H1 (cell line): ENCODE results near the gene SLC39A2. TPM values are rescaled to one million over a fixed set of nuclear protein-coding genes. Genes with fewer than 3 reads are reported as not detected.

Experiments
- CTCF ChIA-PET: fragments of 300-600 bp; sonication (Branson Sonifier 250); formaldehyde crosslinking; loops from one replicate; lab custom pipeline; 2021; ENCODE audit not compliant: partially characterized antibody; lab: Charles Lee
- POLR2A ChIA-PET: fragments of 300-600 bp; sonication (Branson Sonifier 250); formaldehyde crosslinking; loops from one replicate; lab custom pipeline; 2021; ENCODE audit warnings: inconsistent platforms; ENCODE audit not compliant: partially characterized antibody; lab: Charles Lee
- DNase-seq, 2 experiments: peaks; one replicate each; pipeline versions ENCODE4 v3.0.0 to v3.0.0-alpha.2; 2010 to 2022; ENCODE audit warnings: low spot score in 2 of 2, low read depth in 1 of 2, mixed read lengths in 1 of 2
- FAIRE-seq: peaks from 2 replicates; lab custom pipeline; 2011; peaks lifted over from hg19 to GRCh38; lab: Jason Lieb, UNC
- H2AFZ ChIP-seq: 2 replicates; pipeline ENCODE4 v1.8.1; 2012; ENCODE audit warnings: low read length, inconsistent platforms
- H2AK5ac ChIP-seq: 2 replicates; pipeline ENCODE4 v1.6.1; 2013; ENCODE audit warnings: low read depth, low read length
- H2BK120ac ChIP-seq: replicated peaks from 2 replicates; pipeline ENCODE3; 2013; ENCODE audit warnings: low read depth, low read length, inconsistent platforms
- H2BK12ac ChIP-seq: 2 replicates; pipeline ENCODE4 v1.6.1; 2013; ENCODE audit warnings: low read depth, low read length
- H2BK15ac ChIP-seq: 2 replicates; pipeline ENCODE4 v1.6.1; 2013; ENCODE audit warnings: low read length
- H2BK20ac ChIP-seq: 2 replicates; pipeline ENCODE4 v1.6.1; 2013; ENCODE audit warnings: low read length
- H2BK5ac ChIP-seq: 2 replicates; pipeline ENCODE4 v1.6.1; 2013; ENCODE audit warnings: low read depth, low read length
- H3K14ac ChIP-seq: 2 replicates; pipeline ENCODE4 v1.6.1; 2013; ENCODE audit warnings: inconsistent platforms; ENCODE audit not compliant: insufficient read length
- H3K18ac ChIP-seq: 2 replicates; pipeline ENCODE4 v1.6.1; 2013; ENCODE audit warnings: low read length; ENCODE audit errors: extremely low read depth
- H3K23ac ChIP-seq: 2 replicates; pipeline ENCODE4 v1.6.1; 2013; ENCODE audit warnings: inconsistent platforms; ENCODE audit not compliant: insufficient read length
- H3K23me2 ChIP-seq: 2 replicates; pipeline ENCODE4 v1.6.1; 2013; ENCODE audit warnings: low read depth, low read length
- H3K27ac ChIP-seq: 2 replicates; pipeline ENCODE4 v1.6.1; 2011; ENCODE audit warnings: low read depth, low read length, inconsistent platforms
- H3K27me3 ChIP-seq, 4 experiments: replicated peaks in 1 of 4; 1 replicate in 1 of 4; 2 replicates in 3 of 4; pipeline versions ENCODE4 v1.6.1 to v1.8.1; 2011 to 2013; ENCODE audit warnings: low read length in 3 of 4, mild to moderate bottlenecking in 3 of 4, inconsistent platforms in 2 of 4, mixed read lengths in 2 of 4, moderate library complexity in 1 of 4; ENCODE audit not compliant: control insufficient read depth in 3 of 4, insufficient read depth in 3 of 4; ENCODE audit errors: extremely low read depth in 1 of 4
- H3K36me3 ChIP-seq, 4 experiments: 2 replicates each; pipeline versions ENCODE4 v1.6.1 to v1.8.1; 2011 to 2013; ENCODE audit warnings: mild to moderate bottlenecking in 4 of 4, low read length in 3 of 4, moderate library complexity in 2 of 4, control low read depth in 1 of 4, inconsistent platforms in 1 of 4; ENCODE audit not compliant: insufficient read depth in 4 of 4, control insufficient read depth in 2 of 4
- H3K4ac ChIP-seq: replicated peaks from 2 replicates; pipeline ENCODE3; 2013; ENCODE audit warnings: low read length, low read depth, mixed read lengths, inconsistent platforms; ENCODE audit not compliant: insufficient read length
- H3K4me1 ChIP-seq, 4 experiments: replicated peaks in 1 of 4; 1 replicate in 1 of 4; 2 replicates in 3 of 4; pipeline versions ENCODE4 v1.6.1 to v1.8.1; 2011 to 2013; ENCODE audit warnings: low read length in 3 of 4, inconsistent platforms in 2 of 4, mixed read lengths in 1 of 4; ENCODE audit not compliant: insufficient read depth in 4 of 4, control insufficient read depth in 3 of 4
- H3K4me2 ChIP-seq, 2 experiments: 2 replicates each; pipeline versions ENCODE4 v1.6.1 to v1.8.1; 2011 to 2013; ENCODE audit warnings: low read depth in 2 of 2, low read length in 2 of 2, control low read depth in 1 of 2, inconsistent platforms in 1 of 2, mild to moderate bottlenecking in 1 of 2; ENCODE audit not compliant: insufficient read depth in 1 of 2
- H3K4me3 ChIP-seq, 4 experiments: fragments of 200-600, 300-600 bp in 1 of 4; sonication (generic), shearing (Covaris generic), sonication (Bioruptor Twin) in 1 of 4; 2 replicates each; pipeline versions ENCODE4 v1.5.1 to v1.8.1; 2011 to 2016; ENCODE audit warnings: low read length in 4 of 4, low read depth in 3 of 4, control low read depth in 2 of 4, inconsistent platforms in 2 of 4, mild to moderate bottlenecking in 2 of 4, mixed read lengths in 1 of 4, moderate library complexity in 1 of 4; ENCODE audit not compliant: insufficient read depth in 2 of 4; ENCODE audit errors: extremely low read depth in 1 of 4
- H3K56ac ChIP-seq: replicated peaks from 2 replicates; pipeline ENCODE3; 2013; ENCODE audit warnings: low read depth, mild to moderate bottlenecking, mixed read lengths, low read length, inconsistent platforms; ENCODE audit not compliant: insufficient read length
- H3K79me1 ChIP-seq: 2 replicates; pipeline ENCODE4 v1.6.1; 2013; ENCODE audit warnings: low read depth, low read length, control low read depth
- H3K79me2 ChIP-seq, 2 experiments: 2 replicates each; pipeline versions ENCODE4 v1.6.1 to v1.8.1; 2012 to 2013; ENCODE audit warnings: low read length in 2 of 2, mild to moderate bottlenecking in 2 of 2, inconsistent platforms in 1 of 2; ENCODE audit not compliant: insufficient read depth in 2 of 2, control insufficient read depth in 1 of 2
- H3K9ac ChIP-seq, 4 experiments: replicated peaks in 1 of 4; 1 replicate in 1 of 4; 2 replicates in 3 of 4; pipeline versions ENCODE4 v1.6.1 to v1.8.1; 2011 to 2013; ENCODE audit warnings: low read depth in 3 of 4, low read length in 3 of 4, control low read depth in 2 of 4, mild to moderate bottlenecking in 2 of 4, moderate library complexity in 2 of 4, inconsistent platforms in 1 of 4; ENCODE audit errors: extremely low read depth in 1 of 4
- H3K9me3 ChIP-seq, 2 experiments: 2 replicates each; pipeline versions ENCODE4 v1.6.1 to v1.8.1; 2012 to 2013; ENCODE audit warnings: mild to moderate bottlenecking in 2 of 2, moderate library complexity in 2 of 2, control low read depth in 1 of 2, inconsistent platforms in 1 of 2, low read depth in 1 of 2, low read length in 1 of 2, mixed read lengths in 1 of 2; ENCODE audit not compliant: insufficient read depth in 2 of 2
- H4K20me1 ChIP-seq, 2 experiments: replicated peaks in 1 of 2; 2 replicates each; pipeline versions ENCODE3 to v1.8.1; 2011 to 2013; ENCODE audit warnings: inconsistent platforms in 2 of 2, low read length in 2 of 2, mild to moderate bottlenecking in 1 of 2; ENCODE audit not compliant: insufficient read depth in 2 of 2, control insufficient read depth in 1 of 2
- H4K5ac ChIP-seq: 2 replicates; pipeline ENCODE4 v1.6.1; 2013; ENCODE audit warnings: low read length, low read depth, mixed read lengths, inconsistent platforms; ENCODE audit not compliant: insufficient read length
- H4K8ac ChIP-seq: 2 replicates; pipeline ENCODE4 v1.8.0; 2013; ENCODE audit warnings: mild to moderate bottlenecking, moderate library complexity, low read length, inconsistent platforms; ENCODE audit not compliant: insufficient read depth; ENCODE audit errors: extremely low read depth
- H4K91ac ChIP-seq: replicated peaks from 2 replicates; pipeline ENCODE3; 2013; ENCODE audit warnings: low read length, mixed read lengths, inconsistent platforms; ENCODE audit not compliant: insufficient read length
- CHD2 ChIP-seq: IDR thresholded peaks from 2 replicates; pipeline ENCODE4 v1.6.1; 2012; ENCODE audit warnings: low read length, improper control_type of control experiment
- EGR1 ChIP-seq: IDR thresholded peaks from 2 replicates; pipeline ENCODE4 v1.6.1; 2011; ENCODE audit warnings: low read depth, low read length, borderline replicate concordance
- EP300 ChIP-seq, 2 experiments: IDR thresholded peaks; 1 replicate in 1 of 2; 2 replicates in 1 of 2; pipeline ENCODE4 v1.6.1; 2011 to 2012; ENCODE audit warnings: low read depth in 2 of 2, low read length in 2 of 2, mild to moderate bottlenecking in 2 of 2, borderline replicate concordance in 1 of 2, inconsistent platforms in 1 of 2, moderate library complexity in 1 of 2
- GTF2F1 ChIP-seq: IDR thresholded peaks from 2 replicates; pipeline ENCODE4 v1.6.1; 2012; ENCODE audit warnings: low read depth, low read length, improper control_type of control experiment, borderline replicate concordance
- HDAC6 ChIP-seq: IDR thresholded peaks from one replicate; pipeline ENCODE4 v1.7.1; 2012; ENCODE audit warnings: low read depth, mild to moderate bottlenecking, inconsistent platforms, low read length, moderate library complexity
- KDM5A ChIP-seq: fragments of 200-600 bp; IDR thresholded peaks from 2 replicates; pipeline ENCODE4 v1.7.1; 2012; ENCODE audit warnings: mild to moderate bottlenecking, low read length, inconsistent platforms, mixed read lengths
- MAX ChIP-seq: IDR thresholded peaks from 2 replicates; pipeline ENCODE4 v1.6.1; 2012; ENCODE audit warnings: inconsistent platforms
- RNF2 ChIP-seq: fragments of 200-900, 300-1000 bp; sonication (generic); IDR thresholded peaks from 2 replicates; pipeline ENCODE4 v1.7.1; 2016; ENCODE audit warnings: borderline replicate concordance, low read depth, mild to moderate bottlenecking, antibody characterized with exemption, low read length; ENCODE audit not compliant: poor library complexity, severe bottlenecking; ENCODE audit errors: missing control alignments
- RXRA ChIP-seq: IDR thresholded peaks from 2 replicates; pipeline ENCODE4 v1.6.1; 2011; ENCODE audit warnings: low read depth, mild to moderate bottlenecking, low read length, moderate library complexity; ENCODE audit not compliant: insufficient read depth
- SAP30 ChIP-seq: fragments of 300-600 bp; sonication (generic); IDR thresholded peaks from 2 replicates; pipeline ENCODE4 v1.7.1; 2012; ENCODE audit warnings: low read length, moderate library complexity, mild to moderate bottlenecking, inconsistent platforms; ENCODE audit not compliant: insufficient read depth, insufficient replicate concordance
- WGBS, 2 experiments: shearing (Covaris generic) in 1 of 2; methylation state at CpG; one replicate each; pipeline versions ENCODE4 v1.1.6 to v1.1.7; 2013 to 2015; ENCODE audit warnings: low lambda C conversion rate in 2 of 2, mixed read lengths in 2 of 2, inconsistent platforms in 1 of 2, low coverage in 1 of 2, missing lambda C conversion rate in 1 of 2; ENCODE audit not compliant: insufficient replicate concordance in 2 of 2, insufficient coverage in 1 of 2, insufficient read length in 1 of 2; ENCODE audit errors: extremely low coverage in 1 of 2, missing lambda C conversion rate in 1 of 2; 5-methylcytosine and 5-hydroxymethylcytosine counted together
- polyA plus RNA-seq, 7 experiments: library from polyadenylated mRNA; depleted of rRNA in 3 of 7; stranded (reverse) in 5 of 7; unstranded in 2 of 7; fragments of >200 nt in 5 of 7; fragments of 200-250 nt in 2 of 7; gene quantifications; 1 replicate in 5 of 7; 2 replicates in 1 of 7; 4 replicates in 1 of 7; pipeline versions ENCODE4 v1.2.1 to v1.2.3, GENCODE V29; 2011 to 2013; ENCODE audit warnings: missing spikeins in 2 of 7, mixed read lengths in 2 of 7
- total RNA-seq: library from RNA; stranded (reverse); fragmentation: NEBNext Ultra II Directional; extraction: Animal tissue kit (Norgen Biotek cat#: 25700); gene quantifications from 2 replicates; pipeline ENCODE4 v1.2.1, GENCODE V29; 2021

Gene SLC39A2
- total and polyA plus RNA-seq, 2 of the 8 experiments (the other 6 are each of a cell fraction or from before 2014, with no cell fraction given) = 0.14 to 0.22 TPM

- no peak overlapping the region for H4K5ac ChIP-seq
- no peaks in the 10 kb centered on the region for H3K9me3 ChIP-seq
- H3K36me3 ChIP-seq = peaks cover under 1 to 9% (median 3%) of the 10 kb centered on the region in 4 experiments; a peak in 5 of 8 replicates
- peak overlapping the region; percentile 22; the same call in 1 of the 2 replicates for H2AFZ ChIP-seq
- H3K4ac ChIP-seq = no peak overlapping the region
- H3K4me3 ChIP-seq = no peak overlapping the region
- H3K23me2 ChIP-seq = no peaks in the 10 kb centered on the region; the same call in 1 of the 2 replicates
- H2BK12ac ChIP-seq = no peak overlapping the region
- H2BK15ac ChIP-seq = no peak overlapping the region
- H2BK120ac ChIP-seq = no peak overlapping the region
- H3K79me2 ChIP-seq = no peaks in the 10 kb centered on the region
- H3K79me1 ChIP-seq = no peaks in the 10 kb centered on the region
- H4K8ac ChIP-seq = no peak overlapping the region
- H3K4me2 ChIP-seq = no peak overlapping the region
- CTCF ChIA-PET = interaction anchor here (0.6 to 10.6 kb wide), 14 partner anchors 10 to 719 kb away, joined by 3 to 117 read pairs (median 4); no protein-coding TSS in a partner anchor
- H3K14ac ChIP-seq = no peak overlapping the region
- H4K91ac ChIP-seq = no peak overlapping the region
- DNase-seq (peak in 1 of 2 experiments; percentile 49), FAIRE-seq (no peak)
- H3K27me3 ChIP-seq = no peaks in the 10 kb centered on the region
- H3K23ac ChIP-seq = no peak overlapping the region
- peaks cover 2 to 6% (median 5%) of the 10 kb centered on the region in 4 experiments; a peak in 5 of 7 replicates for H3K4me1 ChIP-seq
- peaks cover 0 to 2% of the 10 kb centered on the region in 2 experiments for H4K20me1 ChIP-seq
- 0 out of 2 replicates have a peak overlapping the region, but pooled peaks have one; percentile 15 for H2BK5ac ChIP-seq
- H3K27ac ChIP-seq = no peak overlapping the region
- no peak overlapping the region for H2AK5ac ChIP-seq
- no peak overlapping the region for H2BK20ac ChIP-seq
- 80% methylated on average over 7 of the region's 7 CpGs; no CpG with 5 or more reads in 1 of the 2 experiments for WGBS, 2 experiments
- H3K56ac ChIP-seq = no peak overlapping the region
- no peak overlapping the region for H3K9ac ChIP-seq
- H3K18ac ChIP-seq = no peak overlapping the region
- POLR2A ChIA-PET = interaction anchor here (0.6 to 2.1 kb wide), 3 partner anchors 11 to 545 kb away, joined by 3 to 6 read pairs (median 4); no protein-coding TSS in a partner anchor
- TF ChIP-seq GTF2F1 = no peak
- TF ChIP-seq SAP30 = no peak
- TF ChIP-seq CHD2 = no peak
- no peak for TF ChIP-seq MAX
- no peak for TF ChIP-seq HDAC6
- no peak for TF ChIP-seq RNF2
- TF ChIP-seq KDM5A = no peak
- no peak for TF ChIP-seq EP300 (IDR thresholded peaks at IDR 0.05; ENCODE audit: borderline replicate concordance in 1 of 2, low read depth in 2 of 2, low read length in 2 of 2)
- no peak for TF ChIP-seq RXRA
- no peak for TF ChIP-seq EGR1
Measured at GRCh38 chr14:21001218-21001617, 2.1 kb downstream of the SLC39A2 start.
